GM13976 (cell line): ENCODE measurements around the gene LAMC2.

ENCODE experiments used
- DNase-seq: peaks from one replicate; pipeline ENCODE4 v3.0.0; 2012; ENCODE audit warnings: low spot score
- CTCF ChIP-seq: IDR thresholded peaks from 2 replicates; pipeline ENCODE4 v1.5.1; 2012; ENCODE audit warnings: borderline replicate concordance, mild to moderate bottlenecking; ENCODE audit not compliant: insufficient read depth; ENCODE audit errors: extremely low read depth, missing control alignments, control extremely low read depth
- in situ Hi-C: fragments of 300-500 bp; cut with MboI; formaldehyde crosslinking; loops from one replicate; pipeline ENCODE4 v1.12.0; 2022; ENCODE audit warnings: low sequenced_read_pairs, mixed read lengths, inconsistent platforms; ENCODE audit not compliant: unreplicated experiment

The LAMC2 gene

GRCh38 chr1:183255073-183255472 lies 69.0 kb downstream of the LAMC2 start:
- no peak for TF ChIP-seq CTCF
- DNase-seq: no peak
- in situ Hi-C loops: no loop called here

GRCh38 chr1:183259924-183260323 lies 73.9 kb downstream of the LAMC2 start:
- DNase-seq: no peak
- TF ChIP-seq CTCF: no peak
- in situ Hi-C loops: no loop called here

GRCh38 chr1:183262628-183263200 lies 76.7 kb downstream of the LAMC2 start:
- in situ Hi-C loops: no loop called here
- no peak for TF ChIP-seq CTCF
- DNase-seq: no peak

GRCh38 chr1:183263886-183264602 lies 78.0 kb downstream of the LAMC2 start:
- DNase-seq: no peak
- in situ Hi-C loops: no loop called here
- TF ChIP-seq CTCF: no peak

GRCh38 chr1:183267646-183268431 lies 81.8 kb downstream of the LAMC2 start:
- TF ChIP-seq CTCF: no peak
- in situ Hi-C loops: no loop called here
- DNase-seq: no peak

GRCh38 chr1:183270541-183271141 lies 84.6 kb downstream of the LAMC2 start:
- TF ChIP-seq CTCF: no peak
- DNase-seq: no peak
- in situ Hi-C loops: no loop called here
